ENCODE measurements around the gene ZMYM4.
"Not testable (repeated sequence)": the region's sequence is repeated elsewhere in the genome, so short reads cannot be mapped to it uniquely, and the experiment has no call there.

The ZMYM4 gene

DNA sequence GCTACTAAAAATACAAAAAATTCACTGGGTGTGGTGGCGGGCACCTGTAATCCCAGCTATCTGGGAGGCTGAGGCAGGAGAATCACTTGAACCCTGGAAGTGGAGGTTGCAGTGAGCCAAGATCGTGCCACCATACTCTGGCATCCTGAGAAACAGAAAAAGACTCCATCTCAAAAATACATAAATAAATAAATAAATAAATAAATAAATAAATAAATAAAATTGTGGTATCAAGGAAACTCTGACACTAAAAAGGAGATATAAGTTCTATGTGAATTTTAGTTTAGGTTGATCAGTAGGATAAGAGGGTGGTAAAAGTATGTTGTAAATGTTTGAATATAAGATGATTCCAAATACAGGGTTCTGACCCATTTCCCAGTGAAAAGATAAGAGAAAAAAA lies 63.1 kb downstream of the ZMYM4 start:
- peaks cover 20% of the 10 kb centered on the region for H3K36me3 Mint-ChIP-seq (ENCODE audit: low read depth)
- H3K27ac Mint-ChIP-seq; H3K9me3 Mint-ChIP-seq; H3K27me3 Mint-ChIP-seq; H3K4me3 Mint-ChIP-seq; H3K4me1 Mint-ChIP-seq (ENCODE audit: low read depth): not testable (repeated sequence)

- H3K36me3 Mint-ChIP-seq (ENCODE audit: low read depth): peaks cover 20% of the 10 kb centered on the region
- H3K4me1 Mint-ChIP-seq (ENCODE audit: low read depth): no peaks in the 10 kb centered on the region
- H3K9me3 Mint-ChIP-seq: no peaks in the 10 kb centered on the region
- H3K27me3 Mint-ChIP-seq: no peaks in the 10 kb centered on the region
- no peak overlapping the region for H3K4me3 Mint-ChIP-seq
- no peak overlapping the region for H3K27ac Mint-ChIP-seq
Measured at GRCh38 chr1:35334485-35334884, 66.0 kb downstream of the ZMYM4 start.

DNA sequence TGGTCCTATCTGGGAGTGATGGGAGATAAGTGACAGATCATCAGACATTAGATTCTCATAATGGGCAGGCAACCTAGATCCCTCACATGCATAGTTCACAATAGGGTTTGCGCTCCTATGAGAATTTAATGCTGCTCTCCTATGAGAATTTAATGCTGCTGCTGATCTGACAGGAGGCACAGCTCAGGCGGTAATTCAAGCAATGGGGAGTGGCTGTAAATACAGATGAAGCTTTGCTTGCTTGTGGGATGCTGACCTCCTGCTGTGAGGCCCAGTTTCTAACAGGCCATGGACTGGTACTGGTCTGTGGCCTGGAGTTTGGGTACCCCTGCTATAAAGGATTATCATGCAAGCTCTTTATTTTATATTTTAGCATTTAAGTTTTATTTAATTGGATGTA lies 72.0 kb downstream of the ZMYM4 start:
- H3K4me1 Mint-ChIP-seq (ENCODE audit: low read depth): no peaks in the 10 kb centered on the region
- H3K4me3 Mint-ChIP-seq: no peak overlapping the region
- H3K36me3 Mint-ChIP-seq (ENCODE audit: low read depth): peaks cover 12% of the 10 kb centered on the region
- H3K27ac Mint-ChIP-seq: no peak overlapping the region
- no peaks in the 10 kb centered on the region for H3K9me3 Mint-ChIP-seq
- no peaks in the 10 kb centered on the region for H3K27me3 Mint-ChIP-seq

GRCh38 chr1:35345439-35345981 lies 77.0 kb downstream of the ZMYM4 start:
- no peaks in the 10 kb centered on the region for H3K27me3 Mint-ChIP-seq

DNA sequence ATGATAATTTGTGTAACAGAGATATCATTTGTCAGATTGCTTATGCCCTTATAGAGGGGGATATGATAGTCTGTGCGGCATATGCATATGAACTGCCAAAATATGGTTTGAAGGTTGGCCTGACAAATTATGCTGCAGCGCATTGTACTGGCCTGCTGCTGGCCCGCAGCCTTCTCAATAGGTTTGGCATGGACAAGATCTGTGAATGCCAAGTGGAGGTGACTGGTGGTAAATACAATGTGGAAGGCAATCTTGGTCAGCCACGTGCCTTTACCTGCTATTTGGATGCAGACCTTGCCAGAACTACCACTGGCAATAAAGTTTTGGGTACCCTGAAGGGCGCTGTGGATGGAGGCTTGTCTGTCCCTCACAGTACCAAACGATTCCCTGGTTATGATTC lies 82.4 kb downstream of the ZMYM4 start:
- Mint-ChIP-seq H3K36me3 (ENCODE audit: low read depth) (peaks cover 12% of the 10 kb centered on the region), H3K9me3 (no peaks in the 10 kb centered on the region), H3K27me3 (no peaks in the 10 kb centered on the region), H3K27ac (no peak overlapping the region), H3K4me1 (ENCODE audit: low read depth) (no peaks in the 10 kb centered on the region), H3K4me3 (no peak overlapping the region)

More at GRCh38 chr1:35345439-35345981, 77.0 kb downstream of the ZMYM4 start:
- Mint-ChIP-seq H3K36me3 (ENCODE audit: low read depth) (peaks cover 4% of the 10 kb centered on the region), H3K4me3 (no peak overlapping the region), H3K4me1 (ENCODE audit: low read depth) (no peaks in the 10 kb centered on the region), H3K9me3 (no peaks in the 10 kb centered on the region), H3K27ac (no peak overlapping the region)

DNA sequence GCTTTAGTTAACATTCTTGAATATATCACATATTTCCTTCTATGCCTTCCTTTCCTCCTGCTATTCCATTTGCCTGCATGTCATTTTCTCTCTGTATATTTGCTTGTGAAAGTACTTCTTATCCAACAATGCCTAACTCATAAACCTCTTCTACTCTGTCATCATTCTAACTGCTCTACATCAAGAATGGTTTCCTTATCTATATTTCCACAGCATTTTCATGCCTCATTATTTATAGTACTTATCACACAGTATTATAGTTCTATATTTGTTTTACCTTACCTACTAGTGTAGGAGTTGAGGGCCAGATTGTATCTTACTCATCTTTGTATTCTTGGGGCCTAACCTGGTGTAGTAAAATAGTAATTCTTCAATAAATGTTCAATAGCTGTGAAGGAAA lies 91.5 kb downstream of the ZMYM4 start:
- Mint-ChIP-seq H3K9me3 (no peaks in the 10 kb centered on the region), H3K4me1 (ENCODE audit: low read depth) (peaks cover 3% of the 10 kb centered on the region), H3K27ac (no peak overlapping the region), H3K36me3 (ENCODE audit: low read depth) (peaks cover 25% of the 10 kb centered on the region), H3K27me3 (no peaks in the 10 kb centered on the region), H3K4me3 (no peak overlapping the region)

- H3K27ac Mint-ChIP-seq: no peak overlapping the region
- H3K4me1 Mint-ChIP-seq (ENCODE audit: low read depth): peaks cover 3% of the 10 kb centered on the region
- no peaks in the 10 kb centered on the region for H3K9me3 Mint-ChIP-seq
- peaks cover 25% of the 10 kb centered on the region for H3K36me3 Mint-ChIP-seq (ENCODE audit: low read depth)
- H3K4me3 Mint-ChIP-seq: no peak overlapping the region
- H3K27me3 Mint-ChIP-seq: no peaks in the 10 kb centered on the region
Measured at GRCh38 chr1:35361638-35362037, 93.1 kb downstream of the ZMYM4 start.

- H3K27me3 Mint-ChIP-seq: no peaks in the 10 kb centered on the region
- peaks cover 21% of the 10 kb centered on the region for H3K36me3 Mint-ChIP-seq (ENCODE audit: low read depth)
- H3K9me3 Mint-ChIP-seq: no peaks in the 10 kb centered on the region
- H3K4me3 Mint-ChIP-seq: no peak overlapping the region
- peaks cover 3% of the 10 kb centered on the region for H3K4me1 Mint-ChIP-seq (ENCODE audit: low read depth)
- H3K27ac Mint-ChIP-seq: no peak overlapping the region
Measured at GRCh38 chr1:35364741-35365140, 96.2 kb downstream of the ZMYM4 start.

DNA sequence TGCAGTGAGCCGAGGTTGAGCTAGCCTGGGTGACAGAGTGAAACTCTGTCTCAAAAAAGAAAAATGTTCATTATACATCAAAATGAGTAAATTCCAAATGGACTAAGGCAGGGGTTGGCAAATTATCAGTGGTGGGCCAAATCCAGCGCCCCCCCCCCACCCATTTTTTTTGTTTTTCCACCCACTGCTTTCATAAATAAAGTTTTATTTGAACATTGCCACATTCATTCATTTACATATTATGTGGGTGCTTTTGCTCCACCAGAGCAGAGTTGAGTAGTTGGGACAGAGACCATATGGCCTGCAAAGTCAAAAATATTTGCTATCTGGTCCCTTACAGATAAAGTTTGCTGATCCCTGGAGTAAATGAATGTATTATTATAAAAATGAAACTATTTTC lies 99.4 kb downstream of the ZMYM4 start:
- Mint-ChIP-seq H3K9me3 (no peaks in the 10 kb centered on the region), H3K27me3 (no peaks in the 10 kb centered on the region), H3K4me3 (no peak overlapping the region), H3K36me3 (ENCODE audit: low read depth) (peaks cover 16% of the 10 kb centered on the region), H3K4me1 (ENCODE audit: low read depth) (no peaks in the 10 kb centered on the region), H3K27ac (no peak overlapping the region)

GRCh38 chr1:35369922-35370671 lies 101.6 kb downstream of the ZMYM4 start:
- Mint-ChIP-seq H3K9me3 (no peaks in the 10 kb centered on the region), H3K27me3 (no peaks in the 10 kb centered on the region), H3K4me1 (ENCODE audit: low read depth) (no peaks in the 10 kb centered on the region), H3K4me3 (no peak overlapping the region), H3K36me3 (ENCODE audit: low read depth) (peaks cover 17% of the 10 kb centered on the region), H3K27ac (no peak overlapping the region)

DNA sequence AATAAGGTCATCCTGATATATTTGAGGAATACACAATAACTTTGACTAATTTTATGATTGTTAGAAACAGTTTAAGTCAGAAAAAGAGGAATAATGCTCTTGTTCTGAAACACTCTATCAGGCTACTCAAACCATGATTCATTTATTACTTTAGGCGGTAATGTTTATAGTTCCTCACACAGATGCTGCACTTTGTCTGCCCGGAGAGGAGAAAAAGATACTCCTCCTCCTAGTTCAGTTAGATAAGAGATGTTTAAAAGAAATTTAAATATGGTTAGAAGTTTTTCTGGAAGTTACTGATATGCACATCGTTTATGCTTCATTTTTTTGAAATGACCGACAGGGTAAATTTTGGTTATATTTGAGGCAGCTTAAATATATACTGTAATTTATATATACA lies 103.0 kb downstream of the ZMYM4 start:
- Mint-ChIP-seq H3K36me3 (ENCODE audit: low read depth) (peaks cover 19% of the 10 kb centered on the region), H3K4me3 (no peak overlapping the region), H3K27ac (no peak overlapping the region), H3K9me3 (no peaks in the 10 kb centered on the region), H3K27me3 (no peaks in the 10 kb centered on the region), H3K4me1 (ENCODE audit: low read depth) (no peaks in the 10 kb centered on the region)

DNA sequence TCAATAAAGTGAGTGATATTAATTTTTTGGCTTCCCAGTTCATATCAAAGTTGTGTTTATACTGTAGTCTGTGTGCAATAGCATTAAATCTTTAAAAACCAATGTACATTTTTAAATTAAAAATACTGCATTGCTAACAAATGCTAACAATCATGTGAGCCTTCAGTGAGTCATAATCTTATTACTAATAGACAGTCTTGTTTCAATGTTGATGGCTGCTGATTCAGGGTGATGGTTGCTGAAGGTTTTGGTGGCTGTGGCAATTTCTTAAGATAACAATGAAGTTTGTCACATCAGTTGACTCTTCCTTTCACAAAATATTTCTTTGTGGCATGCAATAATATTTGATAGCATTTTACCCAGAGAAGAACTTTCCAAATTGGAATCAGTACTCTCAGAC lies 109.0 kb downstream of the ZMYM4 start:
- Mint-ChIP-seq H3K9me3 (no peaks in the 10 kb centered on the region), H3K4me3 (no peak overlapping the region), H3K4me1 (ENCODE audit: low read depth) (no peaks in the 10 kb centered on the region), H3K27me3 (no peaks in the 10 kb centered on the region), H3K27ac (no peak overlapping the region), H3K36me3 (ENCODE audit: low read depth) (peaks cover 8% of the 10 kb centered on the region)

DNA sequence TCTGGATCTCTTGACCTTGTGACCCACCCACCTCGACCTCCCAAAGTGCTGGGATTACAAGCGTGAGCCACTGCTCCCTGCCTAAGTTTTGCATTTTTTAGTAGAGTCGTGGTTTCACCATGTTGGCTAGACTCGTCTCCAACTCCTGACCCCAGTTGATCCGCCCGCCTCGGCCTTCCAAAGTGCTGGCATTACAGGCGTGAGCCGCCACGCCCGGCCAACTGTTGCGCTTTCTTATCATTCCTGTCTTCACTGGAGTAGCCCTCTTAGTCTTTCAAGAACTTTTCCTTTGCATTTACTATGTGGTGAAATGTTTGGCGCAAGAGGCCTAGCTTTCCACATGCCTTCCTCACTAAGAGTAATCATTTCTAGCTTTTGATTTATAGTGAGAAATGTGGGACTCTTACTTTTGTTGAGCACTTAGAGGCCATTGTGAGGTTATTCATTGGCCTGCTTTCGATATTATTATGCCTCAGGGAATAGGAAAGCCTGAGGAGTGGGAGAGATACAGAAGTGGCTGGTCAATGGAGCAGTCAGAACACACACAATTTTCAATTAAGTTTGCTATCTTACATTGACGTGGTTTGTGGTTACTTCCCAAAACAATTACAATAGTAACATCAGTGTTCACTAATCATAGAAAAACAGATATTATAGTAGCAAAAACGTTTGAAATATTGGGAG lies 111.0 kb downstream of the ZMYM4 start:
- Mint-ChIP-seq H3K4me1 (ENCODE audit: low read depth) (no peaks in the 10 kb centered on the region), H3K4me3 (no peak overlapping the region), H3K27me3 (no peaks in the 10 kb centered on the region), H3K9me3 (no peaks in the 10 kb centered on the region), H3K36me3 (ENCODE audit: low read depth) (peaks cover 8% of the 10 kb centered on the region), H3K27ac (no peak overlapping the region)

DNA sequence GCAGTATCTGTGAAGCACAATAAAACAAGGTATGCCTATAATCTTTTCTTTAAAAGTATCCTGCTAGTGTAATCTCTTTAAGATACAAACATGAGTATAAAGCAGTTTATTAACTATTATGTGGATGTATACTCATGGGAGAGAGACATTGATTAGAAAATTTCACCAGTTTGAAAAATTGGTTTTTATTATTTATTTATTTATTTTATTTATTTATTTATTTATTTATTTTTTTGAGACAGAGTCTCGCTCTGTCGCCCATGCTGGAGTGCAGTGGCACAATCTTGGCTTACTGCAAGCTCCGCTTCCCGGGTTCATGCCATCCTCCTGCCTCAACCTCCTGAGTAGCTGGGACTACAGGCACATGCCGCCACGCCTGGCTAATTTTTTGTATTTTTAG lies 111.6 kb downstream of the ZMYM4 start:
- H3K36me3 Mint-ChIP-seq (ENCODE audit: low read depth); H3K4me3 Mint-ChIP-seq; H3K4me1 Mint-ChIP-seq (ENCODE audit: low read depth); H3K27ac Mint-ChIP-seq; H3K27me3 Mint-ChIP-seq; H3K9me3 Mint-ChIP-seq: not testable (repeated sequence)

DNA sequence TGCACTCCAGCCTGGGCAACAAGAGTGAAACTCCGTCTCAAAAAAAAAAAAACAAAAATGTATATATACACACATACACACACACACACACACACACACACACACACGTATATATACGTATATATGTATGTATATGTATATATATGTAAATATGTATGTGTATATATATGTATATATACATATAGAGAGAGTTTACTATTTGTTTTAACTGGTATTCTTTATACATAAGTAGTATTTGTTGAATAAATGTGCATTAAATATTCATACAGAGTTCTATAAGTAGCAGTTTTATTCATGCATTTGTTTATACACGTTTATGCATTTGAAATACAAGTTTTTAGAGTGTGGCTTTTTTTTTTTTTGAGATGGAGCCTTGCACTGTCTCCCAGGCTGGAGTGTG lies 113.6 kb downstream of the ZMYM4 start:
- Mint-ChIP-seq H3K27ac (no peak overlapping the region), H3K4me3 (no peak overlapping the region), H3K36me3 (ENCODE audit: low read depth) (peaks cover 11% of the 10 kb centered on the region), H3K9me3 (no peaks in the 10 kb centered on the region), H3K27me3 (no peaks in the 10 kb centered on the region), H3K4me1 (ENCODE audit: low read depth) (no peaks in the 10 kb centered on the region)

Measured in stimulated activated naive CD8-positive, alpha-beta T cell treated with anti-CD3 and anti-CD28 coated beads, Interleukin-15, Interleukin-2, amounts not matched to agents 100 ng/mL and 50 ng/mL, for 24 hours (primary cell).